Right lung (tissue), 5 donors: ENCODE measurements around the gene CIDEB. TPM values are rescaled to one million over a fixed set of nuclear protein-coding genes. Genes with fewer than 3 reads are reported as not detected.

Experiments used
- DNase-seq, 2 donors: peaks; one replicate each; pipeline ENCODE4 v3.0.0-alpha.2; 2013
- polyA plus RNA-seq, 5 donors: library from polyadenylated mRNA; unstranded; fragments of 120-200 nt; gene quantifications; one replicate each; pipeline versions ENCODE4 v1.2.1 to v1.2.3, GENCODE V29; 2013; ENCODE audit warnings: inconsistent platforms in 1 of 5, low replicate concordance in 1 of 5; ENCODE audit not compliant: insufficient read length in 5 of 5, insufficient read depth in 1 of 5

The CIDEB gene
- polyA plus RNA-seq, 5 donors, result 9.6 to 16.6 (median 14.1) TPM

DNA sequence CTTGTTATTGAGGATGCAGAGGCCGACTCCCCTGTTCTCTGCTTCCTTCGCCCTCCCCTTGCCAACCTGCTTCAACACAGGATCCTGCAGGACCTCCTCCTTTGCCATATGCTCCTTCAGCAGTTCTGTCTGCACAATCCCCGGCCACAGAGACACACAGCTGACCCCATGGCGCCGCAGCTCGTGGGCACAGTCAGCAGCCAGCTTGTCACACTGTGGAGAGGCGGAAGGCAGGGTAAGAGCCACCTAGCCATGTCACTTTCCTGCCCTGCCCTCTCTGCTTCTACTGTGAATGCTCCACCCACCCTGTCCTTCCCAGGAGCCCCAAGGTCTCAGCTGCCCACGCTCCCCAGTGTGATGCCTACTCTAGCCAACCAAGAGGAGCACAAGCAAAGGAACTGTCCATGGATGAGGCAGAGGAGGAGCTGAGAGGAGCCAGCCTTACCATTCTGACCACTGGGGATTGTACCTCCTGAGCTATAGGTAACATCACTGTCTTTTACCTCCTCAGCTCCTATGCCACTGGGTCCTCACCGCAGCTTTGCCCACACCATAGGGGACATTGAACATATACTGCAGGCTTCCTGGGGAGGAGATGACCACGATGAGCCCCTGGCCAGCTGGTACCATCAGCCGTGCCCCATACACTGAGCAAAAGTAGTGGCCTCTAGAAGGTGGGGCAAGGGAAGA, 15.5 kb downstream of the CIDEB start:
- DNase-seq, result no peak

DNA sequence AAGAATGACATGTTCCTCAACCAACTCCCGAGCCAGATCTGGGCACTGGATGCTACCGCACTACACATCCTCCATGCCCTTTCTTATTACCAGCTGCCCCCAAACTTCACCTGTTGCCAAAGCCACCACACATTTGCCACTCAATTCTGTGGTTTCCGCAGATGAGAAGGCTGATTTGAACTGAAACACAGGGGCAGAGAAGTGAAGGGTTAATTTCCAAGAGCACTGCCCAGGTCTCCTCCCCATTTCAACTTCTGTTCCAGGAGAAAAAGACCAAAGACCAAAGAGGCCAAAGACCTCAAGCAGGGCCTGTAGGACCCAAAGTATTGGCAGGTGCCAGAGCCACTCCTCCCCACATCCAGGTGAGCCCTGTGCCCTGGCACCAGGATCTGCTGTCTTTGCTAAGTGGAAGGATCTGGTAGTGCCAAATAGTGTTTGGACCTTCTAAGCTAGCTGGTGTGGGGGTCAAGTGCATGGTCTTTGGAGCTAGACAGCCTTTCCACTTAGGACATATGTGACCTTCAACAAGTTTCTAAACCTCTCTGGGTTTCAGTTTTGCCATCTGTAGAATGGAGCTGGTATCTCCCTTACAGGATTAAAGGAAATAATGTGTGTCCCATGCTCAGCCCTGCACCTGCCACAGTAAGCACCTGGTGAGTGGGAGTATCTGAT, 16.2 kb downstream of the CIDEB start:
- no peak for DNase-seq

GRCh38 chr14:24290746-24291145, 17.0 kb downstream of the CIDEB start:
- DNase-seq, result no peak

GRCh38 chr14:24289649-24290280, 18.0 kb downstream of the CIDEB start:
- DNase-seq, result no peak

GRCh38 chr14:24286996-24287395, 20.8 kb downstream of the CIDEB start:
- DNase-seq, result no peak

DNA sequence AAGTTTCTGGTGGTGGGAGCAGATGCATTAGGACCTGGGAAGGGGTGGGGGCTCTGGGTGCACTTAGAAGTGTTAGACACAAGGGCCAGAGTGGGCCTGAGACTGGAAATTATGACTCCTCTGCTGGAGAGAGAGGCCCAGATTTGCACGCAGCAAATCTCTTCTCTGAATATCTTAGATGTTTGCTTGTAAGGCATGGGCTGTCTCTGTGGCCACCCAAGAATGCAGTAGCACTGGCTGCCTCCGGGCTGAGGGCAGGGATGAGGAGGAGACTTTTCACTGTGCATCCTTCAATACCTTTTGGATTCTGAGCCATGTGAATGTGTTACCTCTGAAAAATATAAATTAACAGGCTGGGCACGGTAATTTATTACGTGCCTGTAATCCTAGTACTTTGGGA, 22.4 kb downstream of the CIDEB start:
- no peak for DNase-seq

DNA sequence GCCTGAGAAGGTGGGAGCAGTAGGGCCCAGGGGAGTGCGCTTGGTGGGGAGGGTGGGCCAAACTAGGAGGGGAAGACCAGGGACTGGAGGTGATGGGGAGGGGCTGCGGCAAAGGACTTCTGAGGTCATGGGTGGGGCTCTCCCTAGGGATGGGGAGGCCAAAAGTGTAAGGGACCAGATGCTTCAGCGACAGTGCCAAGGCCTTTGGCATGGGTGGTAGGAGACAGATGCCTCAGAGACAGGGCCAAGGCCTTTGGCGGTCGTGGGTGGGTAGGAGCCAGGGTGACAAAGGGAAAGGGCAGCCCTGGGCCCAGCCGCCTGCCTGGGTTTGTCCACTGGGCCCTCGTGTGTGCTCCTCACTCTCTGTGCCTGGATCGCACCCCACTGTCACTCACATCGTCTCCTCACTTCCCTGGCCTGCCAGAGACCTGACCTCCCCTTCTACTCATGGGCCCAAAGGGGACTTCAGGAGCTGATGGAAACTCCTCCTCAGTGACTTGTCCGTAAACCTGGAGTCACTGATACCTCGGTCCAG, 23.2 kb downstream of the CIDEB start:
- no peak for DNase-seq

GRCh38 chr14:24283796-24284460, 23.8 kb downstream of the CIDEB start:
- no peak for DNase-seq

DNA sequence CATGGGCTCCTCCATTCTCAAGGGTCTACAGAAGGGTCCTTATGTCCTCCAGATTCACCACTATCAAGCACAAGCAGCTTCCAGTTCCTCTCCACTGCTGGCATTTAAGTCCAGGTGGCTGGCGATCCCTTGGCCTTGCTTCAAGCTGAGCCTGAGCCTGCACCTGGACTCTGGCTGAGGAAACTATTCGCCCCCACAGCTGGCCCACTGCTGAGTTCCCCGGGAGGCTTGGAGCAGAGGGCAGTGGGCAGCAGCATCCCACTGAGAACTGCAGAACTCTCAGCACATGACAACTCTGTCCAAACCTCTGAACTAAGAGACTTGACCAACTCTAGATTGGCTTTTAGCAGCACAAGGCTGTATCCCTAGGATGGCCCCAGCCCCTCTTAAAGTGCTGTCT, 25.0 kb downstream of the CIDEB start:
- DNase-seq, result no peak

- no peak for DNase-seq
Observed at GRCh38 chr14:24281636-24282035, 26.1 kb downstream of the CIDEB start.

DNA sequence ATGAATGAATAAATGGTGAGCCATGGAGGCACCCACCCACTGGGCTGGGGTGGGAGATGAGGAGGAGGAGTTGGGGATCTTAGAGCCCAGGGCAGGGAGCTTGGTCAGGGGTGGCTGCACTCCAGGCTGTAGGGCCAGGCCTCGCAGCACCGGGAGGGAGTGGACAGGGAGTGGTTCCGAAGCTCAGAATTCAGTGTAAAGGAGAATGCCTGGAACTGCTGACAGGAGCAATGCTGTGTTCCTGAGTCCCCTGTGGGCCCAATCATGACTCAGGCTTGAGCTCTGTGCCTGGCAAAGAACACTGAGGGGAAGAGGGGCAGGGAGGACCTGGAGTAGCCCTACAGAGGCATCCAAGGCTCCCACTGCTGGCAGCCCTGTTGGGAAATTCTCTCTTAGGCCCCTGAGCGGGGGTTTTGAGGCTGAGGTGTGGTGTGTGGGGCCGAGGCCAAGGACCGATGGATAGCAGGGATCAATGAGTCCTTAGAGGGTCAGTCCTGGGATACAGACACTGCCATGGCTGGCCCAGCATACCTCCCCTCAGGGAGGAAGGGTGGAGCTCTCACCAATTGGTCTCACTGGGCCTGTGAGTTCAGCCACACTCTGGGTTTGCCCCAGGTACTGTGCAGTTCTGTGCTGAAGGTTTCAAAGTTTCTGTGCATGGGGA, 26.8 kb downstream of the CIDEB start:
- no peak for DNase-seq

GRCh38 chr14:24279301-24280186, 28.2 kb downstream of the CIDEB start:
- no peak for DNase-seq

DNA sequence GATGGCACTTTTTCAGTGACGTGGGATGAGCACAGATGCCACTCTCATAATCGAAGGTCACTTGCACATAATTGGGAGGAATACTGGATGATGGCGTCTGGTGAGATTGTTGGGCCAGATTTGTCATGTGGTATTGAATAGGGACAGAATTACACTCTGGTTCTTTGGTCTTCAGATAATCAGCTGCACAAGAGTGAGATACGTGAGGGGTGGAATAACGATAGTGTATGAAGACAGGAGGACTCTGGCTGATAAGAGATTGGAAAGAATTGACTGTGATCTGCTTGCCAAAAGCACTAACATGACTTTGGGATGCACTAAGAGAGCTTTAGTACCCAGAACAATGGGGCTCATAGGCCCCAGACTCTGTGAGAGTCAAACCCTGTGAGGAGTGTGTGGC, 29.4 kb downstream of the CIDEB start:
- no peak for DNase-seq

DNA sequence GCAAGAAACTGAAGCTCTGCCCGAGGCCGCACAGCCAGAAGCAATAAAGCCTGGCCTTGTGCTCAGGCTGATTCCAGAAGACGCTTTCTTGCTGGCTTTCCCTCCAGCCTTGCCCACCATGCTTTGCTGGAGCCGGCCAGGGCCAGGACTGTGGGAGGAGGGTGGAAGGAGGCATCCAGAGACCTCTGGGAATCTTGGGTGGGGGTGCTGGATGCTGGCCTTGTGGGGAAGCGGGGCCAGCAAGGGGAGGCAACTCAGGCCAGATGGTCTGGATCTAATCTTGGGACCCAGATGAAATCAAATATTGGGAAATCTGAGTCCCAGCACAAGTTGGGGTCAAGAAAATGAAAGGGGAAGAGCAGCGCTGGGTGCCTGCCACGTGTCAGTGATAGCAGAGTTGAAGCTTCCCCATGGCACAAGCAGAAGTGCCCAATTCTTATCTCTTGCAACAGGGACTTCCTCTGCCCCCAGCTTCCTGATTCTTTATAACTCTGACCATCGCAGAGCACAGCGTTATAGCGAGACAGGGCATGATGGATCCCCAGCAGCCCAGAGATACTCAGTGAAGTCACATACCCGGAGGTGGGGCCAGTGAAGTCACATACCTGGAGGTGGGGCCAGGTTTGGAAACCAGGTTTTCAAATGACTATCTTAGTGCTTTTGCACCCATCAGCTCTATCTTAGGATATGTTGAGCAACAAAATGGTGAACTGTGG, 30.0 kb downstream of the CIDEB start:
- no peak for DNase-seq

DNA sequence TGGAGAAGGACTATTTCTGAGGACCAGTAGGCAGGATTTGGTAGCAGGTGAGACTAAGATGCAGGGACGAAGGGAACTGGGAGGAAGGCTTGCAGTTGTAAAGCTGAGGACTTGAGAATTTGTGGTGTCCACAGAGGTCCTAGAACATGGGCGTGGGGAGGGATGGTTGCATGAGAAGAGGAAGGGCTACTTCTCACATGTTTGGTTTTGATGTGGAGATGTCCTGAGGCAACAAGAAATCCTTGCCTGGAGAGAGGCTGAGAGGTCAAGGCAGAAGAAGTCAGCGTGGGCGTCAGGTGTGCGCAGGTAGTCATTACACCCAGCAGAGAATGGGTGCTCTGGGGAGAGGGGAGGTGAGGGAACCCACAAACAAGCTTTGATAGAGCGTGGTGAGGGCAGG, 30.7 kb downstream of the CIDEB start:
- DNase-seq, result no peak

- peak; percentile 21 to 25 for DNase-seq
Observed at GRCh38 chr14:24274101-24274543, 33.7 kb downstream of the CIDEB start.

GRCh38 chr14:24273422-24273998, 34.3 kb downstream of the CIDEB start:
- no peak for DNase-seq

DNA sequence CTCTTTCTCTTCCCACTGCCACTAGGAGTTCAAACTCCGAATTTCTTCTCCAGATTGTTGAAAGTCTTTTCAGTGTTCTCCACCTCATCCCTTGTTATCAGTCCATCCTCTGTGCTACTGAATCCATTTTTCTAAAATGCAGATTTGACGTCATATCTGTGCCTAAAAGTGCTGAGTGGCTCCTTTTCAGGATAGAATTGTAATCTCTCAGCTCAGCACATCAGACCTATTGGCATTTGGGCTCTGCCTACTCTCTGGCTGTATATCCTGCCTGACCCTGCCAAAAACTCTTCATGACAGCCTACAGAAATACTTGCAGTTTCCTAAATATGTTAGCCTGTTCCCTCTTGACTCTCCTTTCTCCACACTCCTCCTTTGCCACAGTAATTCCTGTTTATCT, 35.3 kb downstream of the CIDEB start:
- no peak for DNase-seq

- DNase-seq, result peak in 1 of 2 donors; percentile 28
Observed at GRCh38 chr14:24271834-24272263, 35.9 kb downstream of the CIDEB start.
